ENCODE data around the gene ERCC6L2.
A peak's percentile ranks its signal among the peaks of the same experiment; 100 is the strongest.

Gene ERCC6L2

DNA sequence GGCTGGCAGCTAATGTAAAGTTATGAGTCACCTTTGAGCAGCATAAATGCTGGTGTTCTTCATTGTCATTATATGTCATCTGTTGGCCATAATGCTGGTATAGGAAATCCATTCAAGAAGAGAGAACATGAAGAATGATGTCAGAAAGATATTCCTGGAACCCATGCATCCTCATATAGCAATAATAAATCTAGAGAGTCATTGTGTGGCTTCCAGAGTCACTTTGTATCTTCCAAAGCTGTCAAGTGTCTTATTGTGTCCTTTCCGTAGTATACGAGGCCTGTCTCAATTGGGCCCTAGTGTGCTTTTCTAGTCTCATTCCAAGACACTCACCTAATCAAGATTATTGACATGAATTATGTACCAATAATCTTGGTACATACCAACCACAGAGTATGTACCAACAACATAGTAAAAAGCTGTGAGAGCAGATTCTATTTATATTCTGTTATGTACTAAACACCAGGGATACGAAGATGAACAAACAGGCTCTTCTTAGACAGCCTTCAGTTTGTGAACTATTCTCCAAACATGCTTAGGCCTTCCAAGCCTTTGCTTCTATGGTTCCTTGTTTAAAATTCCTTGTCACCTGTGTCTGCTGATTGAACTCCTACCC is 110.1 kb downstream of the ERCC6L2 start:
- DNase-seq: no peak

- DNase-seq: no peak
Measured at GRCh38 chr9:95989297-95989696, 113.8 kb downstream of the ERCC6L2 start.

GRCh38 chr9:95991326-95991725 is 115.8 kb downstream of the ERCC6L2 start:
- no peak for DNase-seq

GRCh38 chr9:95992536-95992935 is 117.0 kb downstream of the ERCC6L2 start:
- DNase-seq: peak; percentile 28

- DNase-seq: no peak
Measured at GRCh38 chr9:95993337-95993736, 117.8 kb downstream of the ERCC6L2 start.

DNA sequence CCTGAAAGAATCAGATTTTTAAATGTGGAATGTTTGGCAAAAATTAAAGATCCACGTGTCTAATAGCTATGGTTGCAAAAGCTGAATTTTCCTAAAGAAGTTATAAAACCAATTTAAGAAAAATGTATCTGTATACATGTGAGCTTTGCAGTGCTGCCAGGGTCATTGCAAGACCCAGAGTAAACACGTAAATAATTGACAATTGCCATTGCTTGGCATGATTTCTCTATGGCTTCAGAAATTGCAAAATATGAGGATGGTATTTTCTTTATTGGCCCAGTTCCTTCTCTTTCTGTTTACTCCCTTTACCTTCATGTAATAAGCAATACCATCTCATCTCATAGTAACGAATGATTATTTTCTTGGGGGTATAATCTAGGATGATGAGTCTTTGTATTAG is 123.9 kb downstream of the ERCC6L2 start:
- no peak for DNase-seq

- no peak for DNase-seq
Measured at GRCh38 chr9:96004379-96004778, 128.9 kb downstream of the ERCC6L2 start.

DNA sequence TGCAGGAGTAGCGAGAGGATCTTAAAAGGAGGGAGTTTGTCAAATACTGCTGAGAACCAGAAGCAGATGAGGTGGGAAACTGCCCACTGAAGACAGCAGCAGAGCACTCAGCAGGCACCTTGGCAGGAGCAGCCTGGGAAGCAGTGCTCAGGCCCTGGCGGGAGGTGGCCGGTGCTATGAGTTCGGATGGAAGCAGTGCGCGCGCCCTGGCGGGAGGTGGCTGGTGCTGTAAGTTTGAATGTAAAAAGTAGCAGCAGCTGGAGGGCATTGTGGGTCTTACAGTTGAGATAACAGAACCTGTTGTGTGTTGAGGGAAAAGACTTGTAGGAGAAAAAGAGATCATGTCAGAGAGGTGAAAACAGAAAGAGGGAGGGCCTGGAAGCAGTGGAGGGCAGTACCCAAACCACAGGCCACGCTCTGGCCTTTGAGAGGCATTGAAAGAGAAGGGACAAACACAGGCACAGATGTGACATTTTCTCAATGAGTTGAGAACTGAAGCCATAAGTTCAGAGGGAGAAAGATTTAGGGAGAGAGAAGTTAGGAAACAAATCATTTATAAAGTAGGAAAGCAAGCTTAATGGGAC is 130.9 kb downstream of the ERCC6L2 start:
- DNase-seq: no peak

- no peak for DNase-seq
Measured at GRCh38 chr9:96006961-96007360, 131.5 kb downstream of the ERCC6L2 start.

DNA sequence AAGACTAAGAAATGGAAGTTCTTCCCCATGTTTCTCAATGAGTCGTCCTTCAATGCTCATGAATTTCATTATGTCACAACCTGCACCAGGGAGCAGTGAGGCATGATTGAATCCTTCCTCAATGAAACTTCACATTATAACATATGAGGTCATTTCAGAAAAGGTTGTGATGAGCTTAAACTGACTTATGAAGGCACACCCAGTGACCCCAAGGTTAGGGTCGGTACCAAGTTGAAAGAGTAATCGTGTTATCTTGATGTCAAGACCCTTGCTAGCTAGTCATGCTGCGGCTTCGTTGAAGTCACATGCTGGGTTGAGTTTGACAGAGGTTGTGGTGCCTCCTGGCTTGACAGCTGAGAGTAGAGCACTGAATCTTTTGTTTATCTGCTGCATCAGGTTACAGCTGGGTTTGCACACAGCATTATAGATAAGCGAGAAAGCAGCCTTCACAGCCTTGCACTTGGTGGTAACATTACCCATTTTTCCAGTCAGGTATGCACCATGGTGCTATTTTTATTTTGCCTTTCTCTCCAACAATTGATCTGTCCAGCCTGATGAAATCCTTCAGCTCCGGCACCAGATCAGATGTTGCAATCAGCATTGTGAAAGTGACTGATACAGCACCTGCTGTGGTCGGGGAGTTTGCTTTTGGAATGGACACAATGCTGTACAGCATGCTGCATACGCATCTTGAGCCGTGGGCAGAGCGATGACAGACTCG is 133.2 kb downstream of the ERCC6L2 start:
- no peak for DNase-seq

DNA sequence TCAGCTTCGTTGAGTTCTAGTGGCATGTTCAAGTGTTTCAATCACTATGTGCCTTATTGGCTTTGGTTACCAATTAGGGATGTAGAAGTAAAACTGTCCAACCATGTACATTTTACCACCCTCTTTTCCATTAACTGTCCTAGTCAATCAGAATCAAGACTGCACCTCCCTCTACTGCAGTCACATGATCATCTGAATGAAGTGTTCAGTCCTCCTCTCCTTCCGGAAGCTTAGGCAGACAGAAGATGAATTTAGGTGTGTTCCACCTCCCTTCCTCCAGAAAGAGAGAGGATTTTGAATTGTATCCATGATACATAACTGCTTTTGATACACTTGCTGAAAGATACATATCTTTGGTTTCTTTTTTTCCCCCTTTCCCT is 133.7 kb downstream of the ERCC6L2 start:
- no peak for DNase-seq

DNA sequence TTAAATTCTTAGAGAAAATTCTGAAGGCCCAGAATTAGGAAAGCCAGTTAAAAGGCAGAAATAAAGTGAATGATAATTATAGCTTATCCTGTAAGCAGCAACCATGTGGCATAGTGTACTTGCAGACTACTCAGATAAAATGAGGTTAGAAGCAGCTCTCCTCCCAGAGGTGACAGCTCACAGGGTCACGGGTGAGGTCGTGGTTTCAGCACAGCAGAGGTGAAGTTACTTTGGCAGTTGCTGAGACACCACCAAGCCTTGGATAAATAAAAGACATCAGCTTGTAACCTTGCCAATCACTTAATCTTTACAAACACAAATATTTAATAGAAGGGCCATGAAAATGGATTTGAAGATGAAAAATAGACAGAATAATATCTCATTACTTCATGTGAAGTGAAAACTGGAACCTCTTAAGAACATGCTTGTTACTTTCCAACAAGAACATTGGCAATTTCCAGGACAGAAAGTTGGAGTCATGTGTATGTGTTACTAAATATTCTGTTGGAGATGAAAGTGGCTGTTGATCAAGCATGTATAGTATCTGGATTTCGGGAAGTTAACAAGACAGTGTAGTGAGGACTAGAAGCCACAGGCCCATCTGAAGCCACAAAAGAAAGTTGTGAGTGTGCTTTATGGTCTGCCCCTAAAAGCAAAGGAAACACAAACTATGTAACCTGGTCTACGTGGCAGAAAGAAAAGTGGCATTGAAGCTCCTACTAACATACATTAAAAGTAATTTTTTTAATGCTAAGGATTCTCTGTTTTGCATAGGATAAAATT is 134.4 kb downstream of the ERCC6L2 start:
- no peak for DNase-seq

- no peak for DNase-seq
Measured at GRCh38 chr9:96014078-96014477, 138.6 kb downstream of the ERCC6L2 start.

DNA sequence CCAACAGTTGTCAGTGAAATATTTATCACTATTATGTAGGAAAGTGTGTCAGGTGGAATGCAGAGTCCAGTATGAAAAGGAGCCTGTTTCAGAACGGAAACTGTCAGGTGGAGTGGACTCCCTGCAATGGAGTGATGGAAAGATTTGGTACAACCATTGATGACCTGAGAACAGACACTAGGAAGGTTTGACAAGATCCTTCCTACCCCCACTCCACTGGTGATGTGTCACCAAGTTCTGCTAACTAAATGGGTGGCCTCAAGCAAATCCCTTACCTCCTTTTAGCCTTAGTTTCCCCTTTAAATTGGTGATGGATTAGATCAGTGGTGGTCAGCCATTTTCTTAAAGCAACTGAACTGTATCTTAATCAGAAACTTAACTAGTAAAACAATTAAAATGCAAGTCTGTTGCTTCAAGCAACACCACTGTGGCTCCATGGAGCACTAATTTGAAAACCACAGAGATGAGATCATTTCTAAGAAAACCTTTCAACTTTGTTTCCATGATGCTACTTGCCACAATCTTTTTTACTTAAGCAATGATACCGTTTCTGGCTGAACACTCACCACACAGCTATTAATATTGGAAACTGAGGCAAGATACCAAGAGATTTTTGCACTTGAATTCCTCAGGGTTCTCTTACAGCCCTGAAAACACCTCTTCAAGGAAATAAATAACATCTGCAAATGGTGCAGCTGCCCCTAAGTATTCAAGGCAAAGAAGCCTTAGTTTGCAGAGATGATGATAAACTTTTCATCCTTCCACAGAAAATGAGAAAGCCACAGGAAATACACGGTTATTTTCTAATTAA is 140.6 kb downstream of the ERCC6L2 start:
- no peak for DNase-seq

All from NCI-H1092 treated with DMSO at 0.1 percent for 48 hours (cell line).